Vein endothelial cell (primary cell): ENCODE data around the gene OCEL1. TPM values are rescaled to one million over a fixed set of nuclear protein-coding genes. Genes with fewer than 3 reads are reported as not detected.

Source experiments
- total RNA-seq: library from RNA; depleted of rRNA; stranded (reverse); fragments of >200 nt; gene quantifications from 2 replicates; pipeline ENCODE4 v1.2.3, GENCODE V29; 2012

OCEL1 gene, protein sequence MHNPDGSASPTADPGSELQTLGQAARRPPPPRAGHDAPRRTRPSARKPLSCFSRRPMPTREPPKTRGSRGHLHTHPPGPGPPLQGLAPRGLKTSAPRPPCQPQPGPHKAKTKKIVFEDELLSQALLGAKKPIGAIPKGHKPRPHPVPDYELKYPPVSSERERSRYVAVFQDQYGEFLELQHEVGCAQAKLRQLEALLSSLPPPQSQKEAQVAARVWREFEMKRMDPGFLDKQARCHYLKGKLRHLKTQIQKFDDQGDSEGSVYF
- 3.5 and 4.6 TPM in 2 replicates for total RNA-seq

DNA sequence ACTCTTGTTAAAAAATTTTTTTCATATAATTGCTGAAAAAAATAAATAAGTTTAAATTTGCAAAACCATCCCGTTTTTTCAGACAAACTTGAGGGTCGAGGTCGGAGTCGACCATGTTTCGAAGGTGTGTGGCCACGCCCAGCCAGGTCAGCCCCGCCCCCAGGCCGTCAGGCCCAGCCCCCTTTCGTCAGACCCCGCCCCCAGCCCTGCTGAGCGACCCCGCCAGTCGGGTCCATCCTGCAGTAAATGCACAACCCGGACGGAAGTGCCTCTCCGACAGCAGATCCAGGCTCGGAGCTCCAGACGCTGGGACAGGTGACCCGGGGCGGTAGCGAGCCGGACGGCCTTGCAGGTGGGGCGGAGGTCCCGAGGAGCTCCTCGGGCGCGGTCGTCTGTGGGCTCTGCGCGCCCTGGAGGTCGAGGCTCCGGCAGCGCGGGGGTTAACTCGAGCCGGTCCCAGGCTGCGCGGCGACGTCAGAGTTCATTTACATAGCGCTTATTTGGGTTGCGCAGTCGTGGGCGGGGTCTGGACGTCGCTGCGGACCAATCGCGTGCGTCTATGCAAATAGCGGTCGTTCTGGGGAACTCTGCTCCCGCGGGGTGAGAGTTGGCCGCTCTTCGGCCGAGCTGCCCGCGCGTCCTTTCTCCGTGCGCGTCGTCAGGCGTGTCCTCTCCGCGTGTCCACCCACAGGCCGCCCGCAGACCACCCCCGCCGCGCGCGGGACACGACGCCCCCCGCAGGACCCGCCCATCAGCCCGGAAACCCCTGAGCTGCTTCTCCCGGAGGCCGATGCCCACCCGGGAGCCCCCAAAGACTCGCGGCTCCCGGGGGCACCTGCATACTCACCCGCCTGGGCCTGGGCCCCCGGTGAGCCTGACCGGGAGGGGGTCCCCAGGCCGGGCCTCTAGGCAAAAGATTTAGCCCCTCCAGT, at the start of gene OCEL1:
Gene OCEL1 (plus strand): TSS at position 225 of the 932 bp plus-strand sequence. CDS start 22 bp downstream, at position 247.

DNA sequence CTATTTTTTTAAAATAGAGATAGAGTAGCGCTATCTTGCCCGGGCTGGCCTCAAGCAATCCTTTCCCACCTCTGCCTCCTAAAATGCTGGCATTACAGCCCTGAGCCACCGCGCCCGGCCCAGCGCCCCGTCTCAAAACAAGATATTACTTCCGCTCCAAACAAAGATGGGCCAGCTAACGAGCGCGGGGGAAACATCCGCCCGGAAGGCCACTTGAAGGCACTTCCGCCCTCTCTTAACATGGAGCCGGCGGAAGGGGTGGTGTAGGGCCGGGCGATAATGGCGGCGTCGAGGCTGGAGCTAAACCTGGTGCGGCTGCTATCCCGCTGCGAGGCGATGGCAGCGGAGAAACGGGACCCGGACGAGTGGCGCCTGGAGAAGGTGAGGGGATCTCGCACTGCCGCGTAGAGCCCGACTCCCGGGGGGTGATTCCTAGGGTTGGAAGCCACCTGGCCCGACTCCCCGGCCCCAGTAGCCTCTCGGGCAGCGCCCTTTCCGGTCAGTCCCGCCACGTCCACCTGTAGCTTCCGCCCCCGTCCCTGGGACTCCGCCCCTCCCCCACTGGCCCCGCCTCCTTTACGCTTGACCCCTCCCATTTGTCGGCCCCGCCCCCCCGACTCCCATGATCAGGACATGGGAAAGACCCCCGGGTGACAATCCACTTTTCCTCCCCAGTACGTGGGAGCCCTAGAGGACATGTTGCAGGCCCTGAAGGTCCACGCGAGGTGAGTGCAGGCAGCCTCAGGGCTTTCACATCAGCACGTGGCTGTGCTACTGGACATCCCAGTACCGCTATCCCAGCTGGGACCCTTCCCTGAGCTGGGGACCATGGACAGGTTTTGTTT, 10.7 kb upstream of the OCEL1 start, which contains the start of gene USE1:
Gene USE1 (plus strand): TSS at position 231 of the 845 bp plus-strand sequence. CDS start 49 bp downstream, at position 280.

DNA sequence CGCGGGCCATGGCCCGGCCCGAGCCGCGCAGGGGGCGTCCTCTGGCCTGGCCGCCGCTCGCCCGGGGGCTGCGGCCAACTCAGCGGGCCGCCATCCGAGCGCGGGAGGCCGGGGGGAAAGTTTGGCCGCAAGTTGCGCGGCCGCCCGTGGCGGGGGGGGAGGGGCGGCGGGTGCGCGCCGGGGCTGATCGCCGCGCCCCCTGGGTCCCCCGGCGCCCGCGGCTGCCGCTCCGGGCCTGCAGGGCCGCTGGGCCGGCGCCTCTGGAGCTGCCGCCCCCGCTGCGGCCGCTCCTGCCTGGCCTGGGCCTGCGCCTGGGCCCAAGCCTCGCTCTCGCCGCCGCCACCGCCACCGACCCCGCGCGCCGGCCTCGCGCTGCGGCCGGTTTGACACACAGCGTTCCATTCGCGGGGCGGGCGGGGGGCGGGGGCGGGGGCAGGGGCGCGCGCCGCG, 19.5 kb downstream of the OCEL1 start, which contains the start of gene NR2F6:
Gene NR2F6 (minus strand): TSS at position 385 of the 450 bp plus-strand sequence. CDS start 699 bp downstream, outside the sequence.

DNA sequence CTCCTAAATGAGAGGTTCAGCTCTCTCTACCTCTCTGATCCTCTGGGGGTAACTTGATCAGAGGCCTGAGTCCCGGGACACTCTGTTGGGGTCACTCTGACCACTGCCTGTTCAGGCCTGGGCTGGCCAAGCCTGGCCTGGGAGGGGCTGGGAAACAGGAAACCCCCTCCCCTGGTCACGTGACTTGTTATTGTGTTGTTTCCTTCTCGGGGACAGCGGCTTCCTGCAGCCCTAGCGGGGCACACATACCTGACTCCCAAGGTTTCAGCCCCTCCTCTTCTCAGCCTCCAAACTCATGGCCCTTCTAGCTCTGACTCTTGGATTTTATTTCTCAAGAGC, 38.6 kb downstream of the OCEL1 start, which contains the start of gene USHBP1:
Gene USHBP1 (minus strand): TSS at position 105 of the 339 bp plus-strand sequence. CDS start 446 bp downstream, outside the sequence.

DNA sequence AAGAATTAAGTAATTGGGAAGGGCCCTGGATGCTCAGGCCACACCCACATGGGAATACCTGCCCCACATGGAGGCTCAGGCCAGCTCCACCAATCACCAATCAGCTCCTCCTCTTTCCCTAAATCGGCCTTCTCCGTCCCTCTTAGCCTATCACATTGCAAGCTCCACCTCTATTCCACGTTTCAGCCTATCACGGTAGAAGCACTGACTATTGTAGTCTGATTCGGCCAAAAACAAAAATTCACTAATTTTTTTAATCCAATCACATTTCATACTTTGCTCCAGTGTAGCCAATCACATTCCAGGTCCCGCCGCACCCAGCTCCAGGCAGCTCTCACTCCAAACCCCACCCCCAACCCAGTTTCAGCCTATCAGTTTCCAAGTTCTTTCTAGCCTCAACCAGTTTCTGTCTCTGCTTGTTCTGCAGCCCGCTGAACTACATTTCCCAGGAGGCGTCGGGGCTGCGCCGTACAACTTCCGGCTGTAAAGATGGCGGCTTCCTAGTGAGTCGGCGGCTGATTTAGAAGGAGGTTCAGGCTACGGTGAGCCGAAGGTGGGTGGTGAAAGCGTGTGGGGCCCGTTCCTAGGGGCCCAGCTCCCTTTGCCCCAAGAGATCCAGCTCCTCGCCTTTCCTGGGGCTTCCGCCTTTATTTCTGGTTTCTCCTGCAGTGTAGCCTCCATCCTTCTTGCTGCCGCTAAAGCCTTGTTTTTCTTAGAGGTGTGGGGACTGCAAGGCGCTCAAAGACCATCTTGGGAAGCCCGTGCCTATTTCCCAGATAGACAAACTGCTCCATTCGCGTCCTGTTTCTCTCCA, 41.2 kb downstream of the OCEL1 start, which contains the start of gene BABAM1:
Gene BABAM1 (plus strand): TSS at position 469 of the 814 bp plus-strand sequence. CDS start 1,364 bp downstream, outside the sequence.

Other genes with a start within 250 kb of the OCEL1 start
- 2.3 and 3.6 TPM in 2 replicates for gene CPAMD8, start 199.4 kb upstream of the OCEL1 start, total RNA-seq
- 2.9 and 4.2 TPM in 2 replicates for gene HAUS8, start 150.8 kb upstream of the OCEL1 start, total RNA-seq
- gene MYO9B, start 150.4 kb upstream of the OCEL1 start, total RNA-seq, result 84.0 and 105 TPM in 2 replicates
- 11.1 and 18.0 TPM in 2 replicates for gene USE1, start 10.9 kb upstream of the OCEL1 start, total RNA-seq
- gene NR2F6, start 19.7 kb downstream of the OCEL1 start, total RNA-seq, result 35.3 and 46.4 TPM in 2 replicates
- 22.8 and 28.7 TPM in 2 replicates for gene USHBP1, start 38.5 kb downstream of the OCEL1 start, total RNA-seq
- 103 and 107 TPM in 2 replicates for gene BABAM1, start 41.2 kb downstream of the OCEL1 start, total RNA-seq
- gene ANKLE1, start 55.7 kb downstream of the OCEL1 start, total RNA-seq, result 0.96 and 1.3 TPM in 2 replicates
- 6.1 and 16.0 TPM in 2 replicates for gene ABHD8, start 77.2 kb downstream of the OCEL1 start, total RNA-seq
- 35.3 and 40.2 TPM in 2 replicates for gene MRPL34, start 79.6 kb downstream of the OCEL1 start, total RNA-seq
- gene DDA1, start 83.3 kb downstream of the OCEL1 start, total RNA-seq, result 33.3 and 46.4 TPM in 2 replicates
- gene ANO8, start 108.6 kb downstream of the OCEL1 start, total RNA-seq, result 3.5 and 5.6 TPM in 2 replicates
- 14.0 and 21.3 TPM in 2 replicates for gene GTPBP3, start 111.3 kb downstream of the OCEL1 start, total RNA-seq
- gene PLVAP, start 151.1 kb downstream of the OCEL1 start, total RNA-seq, result 13.7 and 13.8 TPM in 2 replicates
- not detected in 2 replicates for gene CCDC194, start 168.0 kb downstream of the OCEL1 start, total RNA-seq
- 0.19 and 0.65 TPM in 2 replicates for gene BST2, start 179.4 kb downstream of the OCEL1 start, total RNA-seq
- gene MVB12A, start 193.8 kb downstream of the OCEL1 start, total RNA-seq, result 45.9 and 77.1 TPM in 2 replicates
- 0.33 TPM in 1 of 2 replicates, not detected in the other for gene TMEM221, start 222.4 kb downstream of the OCEL1 start, total RNA-seq
- gene NXNL1, start 234.7 kb downstream of the OCEL1 start, total RNA-seq, result not detected in 2 replicates
- 8.6 and 21.9 TPM in 2 replicates for gene SLC27A1, start 244.3 kb downstream of the OCEL1 start, total RNA-seq